ENCODE measurements around the gene ZNF710.

Gene ZNF710

GRCh38 chr15:90101969-90102890, 101.1 kb downstream of the ZNF710 start, which contains the start of gene IDH2:
TSS of gene IDH2 (minus strand) at chr15:90102468. CDS start at chr15:90102390, 78 bp downstream.
- H3K9me3 ChIP-seq (ENCODE audit: control insufficient read depth, low read length), result no peaks in the 10 kb centered on the region
- H3K9ac ChIP-seq, result peak within 1 kb of the TSS; percentile 19
- H3K79me2 ChIP-seq, result no peaks in the 10 kb centered on the region
- peaks cover 17% of the 10 kb centered on the region for H3K4me1 ChIP-seq
- TF ChIP-seq, protein P1, sequence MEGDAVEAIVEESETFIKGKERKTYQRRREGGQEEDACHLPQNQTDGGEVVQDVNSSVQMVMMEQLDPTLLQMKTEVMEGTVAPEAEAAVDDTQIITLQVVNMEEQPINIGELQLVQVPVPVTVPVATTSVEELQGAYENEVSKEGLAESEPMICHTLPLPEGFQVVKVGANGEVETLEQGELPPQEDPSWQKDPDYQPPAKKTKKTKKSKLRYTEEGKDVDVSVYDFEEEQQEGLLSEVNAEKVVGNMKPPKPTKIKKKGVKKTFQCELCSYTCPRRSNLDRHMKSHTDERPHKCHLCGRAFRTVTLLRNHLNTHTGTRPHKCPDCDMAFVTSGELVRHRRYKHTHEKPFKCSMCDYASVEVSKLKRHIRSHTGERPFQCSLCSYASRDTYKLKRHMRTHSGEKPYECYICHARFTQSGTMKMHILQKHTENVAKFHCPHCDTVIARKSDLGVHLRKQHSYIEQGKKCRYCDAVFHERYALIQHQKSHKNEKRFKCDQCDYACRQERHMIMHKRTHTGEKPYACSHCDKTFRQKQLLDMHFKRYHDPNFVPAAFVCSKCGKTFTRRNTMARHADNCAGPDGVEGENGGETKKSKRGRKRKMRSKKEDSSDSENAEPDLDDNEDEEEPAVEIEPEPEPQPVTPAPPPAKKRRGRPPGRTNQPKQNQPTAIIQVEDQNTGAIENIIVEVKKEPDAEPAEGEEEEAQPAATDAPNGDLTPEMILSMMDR (IDR thresholded peaks at IDR 0.05), result no peak
- no peaks in the 10 kb centered on the region for H3K36me3 ChIP-seq (ENCODE audit: control insufficient read depth, insufficient read depth, low read length)
- H2AFZ ChIP-seq, result peak within 1 kb of the TSS; percentile 88
- H3K27ac ChIP-seq, result peak within 1 kb of the TSS; percentile 83
- H3K4me2 ChIP-seq (ENCODE audit: low read length), result peak within 1 kb of the TSS; percentile 88
- H3K4me3 ChIP-seq (ENCODE audit: low read depth, low read length), result peak within 1 kb of the TSS; percentile 71
- H3K27me3 ChIP-seq (ENCODE audit: control insufficient read depth, insufficient read depth, low read length), result no peaks in the 10 kb centered on the region

GRCh38 chr15:90103701-90104329, 102.7 kb downstream of the ZNF710 start:
- H3K9ac ChIP-seq, result no peak overlapping the region
- peak overlapping the region; percentile 65 for H2AFZ ChIP-seq
- H3K79me2 ChIP-seq, result no peaks in the 10 kb centered on the region
- H3K4me1 ChIP-seq, result peaks cover 17% of the 10 kb centered on the region
- H3K4me2 ChIP-seq (ENCODE audit: low read length), result peak overlapping the region; percentile 49
- no peaks in the 10 kb centered on the region for H3K9me3 ChIP-seq (ENCODE audit: control insufficient read depth, low read length)
- H3K4me3 ChIP-seq (ENCODE audit: low read depth, low read length), result no peak overlapping the region
- peak overlapping the region; percentile 67 for H3K27ac ChIP-seq
- TF ChIP-seq, protein P1 (IDR thresholded peaks at IDR 0.05), result no peak
- H3K36me3 ChIP-seq (ENCODE audit: control insufficient read depth, insufficient read depth, low read length), result no peaks in the 10 kb centered on the region
- no peaks in the 10 kb centered on the region for H3K27me3 ChIP-seq (ENCODE audit: control insufficient read depth, insufficient read depth, low read length)

DNA sequence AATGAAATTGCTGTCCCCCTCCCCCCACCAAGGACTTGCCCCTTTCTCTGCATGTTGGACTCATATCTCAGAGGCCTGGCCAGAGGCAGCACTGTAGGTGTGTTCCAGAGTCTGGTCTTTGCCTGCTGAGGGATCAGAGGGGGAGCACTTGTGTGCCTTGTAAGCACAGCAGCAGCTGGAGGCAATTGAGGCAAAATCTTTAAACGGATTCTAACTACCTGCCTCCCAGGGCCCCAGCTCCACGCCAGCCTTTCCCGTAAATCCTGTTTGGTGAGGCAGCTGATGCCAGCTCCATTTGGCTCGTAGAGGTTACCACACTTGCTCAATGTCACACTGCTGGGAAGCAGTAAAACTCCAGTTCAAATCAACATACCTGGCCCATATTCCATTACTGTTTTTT, 103.4 kb downstream of the ZNF710 start:
- peaks cover 17% of the 10 kb centered on the region for H3K4me1 ChIP-seq
- peak overlapping the region; percentile 65 for H2AFZ ChIP-seq
- H3K36me3 ChIP-seq (ENCODE audit: control insufficient read depth, insufficient read depth, low read length), result no peaks in the 10 kb centered on the region
- H3K79me2 ChIP-seq, result no peaks in the 10 kb centered on the region
- no peaks in the 10 kb centered on the region for H3K27me3 ChIP-seq (ENCODE audit: control insufficient read depth, insufficient read depth, low read length)
- TF ChIP-seq, protein P1 (IDR thresholded peaks at IDR 0.05), result no peak
- H3K4me3 ChIP-seq (ENCODE audit: low read depth, low read length), result no peak overlapping the region
- H3K9ac ChIP-seq, result no peak overlapping the region
- H3K27ac ChIP-seq, result peak overlapping the region; percentile 67
- H3K9me3 ChIP-seq (ENCODE audit: control insufficient read depth, low read length), result no peaks in the 10 kb centered on the region
- peak overlapping the region; percentile 15 for H3K4me2 ChIP-seq (ENCODE audit: low read length)

- TF ChIP-seq, protein P1 (IDR thresholded peaks at IDR 0.05), result no peak
- H3K9me3 ChIP-seq (ENCODE audit: control insufficient read depth, low read length), result no peaks in the 10 kb centered on the region
- no peak overlapping the region for H3K4me2 ChIP-seq (ENCODE audit: low read length)
- no peaks in the 10 kb centered on the region for H3K79me2 ChIP-seq
- H3K4me3 ChIP-seq (ENCODE audit: low read depth, low read length), result no peak overlapping the region
- H2AFZ ChIP-seq, result no peak overlapping the region
- no peaks in the 10 kb centered on the region for H3K36me3 ChIP-seq (ENCODE audit: control insufficient read depth, insufficient read depth, low read length)
- H3K4me1 ChIP-seq, result peaks cover 17% of the 10 kb centered on the region
- no peaks in the 10 kb centered on the region for H3K27me3 ChIP-seq (ENCODE audit: control insufficient read depth, insufficient read depth, low read length)
- H3K9ac ChIP-seq, result no peak overlapping the region
- H3K27ac ChIP-seq, result no peak overlapping the region
Measured at GRCh38 chr15:90105521-90105920, 104.4 kb downstream of the ZNF710 start.
